Measurements from ENCODE around the gene PPP3CB.
"Not testable (repeated sequence)": the region's sequence is repeated elsewhere in the genome, so short reads cannot be mapped to it uniquely, and the experiment has no call there.

Gene PPP3CB

GRCh38 chr10:73413528-73414229, 82.1 kb downstream of the PPP3CB start, which contains the start of gene ANXA7:
Gene ANXA7, minus strand, starts transcription at chr10:73414058. Its CDS starts 13,202 bp downstream, at chr10:73400856.
- peak; percentile 82 to 95 (median 92) for DNase-seq

DNA sequence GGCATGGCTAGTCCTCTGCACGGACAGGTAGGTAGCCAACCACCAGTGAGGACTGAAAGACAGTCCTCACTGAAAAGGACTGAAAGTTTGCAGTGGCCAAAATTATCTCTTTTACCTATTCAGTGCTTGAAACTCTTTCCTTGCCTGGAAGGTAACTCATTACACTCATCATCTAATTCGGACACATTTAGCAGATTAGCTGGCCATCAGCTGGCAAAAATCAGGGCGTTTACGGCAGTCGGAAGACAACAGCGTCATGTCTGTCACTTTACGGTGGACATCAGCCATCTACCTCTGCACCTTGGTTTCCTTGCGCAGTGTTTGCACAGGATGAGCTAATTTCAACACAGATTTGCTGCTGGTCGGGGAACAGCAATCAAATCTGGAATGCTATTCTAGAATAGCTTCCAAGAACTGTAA, 82.7 kb downstream of the PPP3CB start:
- peak in 4 of 5 experiments; percentile 12 to 83 (median 34) for DNase-seq

GRCh38 chr10:73410897-73411296, 84.9 kb downstream of the PPP3CB start:
- DNase-seq = no peak

GRCh38 chr10:73408978-73409521, 86.8 kb downstream of the PPP3CB start:
- no peak for DNase-seq

DNA sequence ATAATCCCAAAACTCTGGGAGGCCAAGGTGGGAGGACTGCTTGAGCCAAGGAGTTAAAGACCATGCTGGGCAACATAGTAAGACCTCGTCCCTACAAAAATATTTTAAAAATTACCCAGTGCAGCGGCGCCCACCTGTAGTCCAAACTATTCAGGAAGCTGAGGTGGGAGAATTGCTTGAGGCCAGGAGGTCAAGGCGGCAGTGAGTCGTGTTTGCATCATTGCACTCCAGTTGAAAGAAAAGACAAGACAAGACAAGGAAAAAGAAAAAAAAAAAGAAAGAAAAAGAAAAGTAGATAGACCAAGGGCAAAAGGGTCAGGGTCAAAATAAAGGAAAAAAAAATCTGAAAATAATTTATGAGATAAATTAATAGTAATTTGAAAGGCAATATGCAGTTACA, 87.8 kb downstream of the PPP3CB start:
- no peak for DNase-seq

- DNase-seq = no peak
Observed at GRCh38 chr10:73407495-73407894, 88.3 kb downstream of the PPP3CB start.

DNA sequence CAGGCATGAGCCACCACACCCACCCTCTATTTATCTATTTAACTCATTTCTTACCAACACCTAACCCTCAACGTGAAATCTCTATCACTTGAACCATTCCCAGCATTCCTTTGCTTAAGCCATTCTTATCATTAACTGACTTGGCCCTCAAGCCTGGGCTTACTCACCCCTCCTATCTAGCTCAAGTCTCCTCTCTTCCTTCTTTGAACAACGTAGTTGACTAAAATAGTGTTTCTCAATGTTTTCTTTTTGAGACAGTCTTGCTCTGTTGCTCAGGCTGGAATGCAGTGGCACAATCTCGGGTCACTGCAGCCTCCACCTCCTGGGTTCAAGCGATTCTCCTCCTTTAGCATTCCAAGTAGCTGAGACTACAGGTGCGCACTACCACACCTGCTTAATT, 89.0 kb downstream of the PPP3CB start:
- DNase-seq = no peak

GRCh38 chr10:73405556-73405955, 90.3 kb downstream of the PPP3CB start:
- DNase-seq = no peak

DNA sequence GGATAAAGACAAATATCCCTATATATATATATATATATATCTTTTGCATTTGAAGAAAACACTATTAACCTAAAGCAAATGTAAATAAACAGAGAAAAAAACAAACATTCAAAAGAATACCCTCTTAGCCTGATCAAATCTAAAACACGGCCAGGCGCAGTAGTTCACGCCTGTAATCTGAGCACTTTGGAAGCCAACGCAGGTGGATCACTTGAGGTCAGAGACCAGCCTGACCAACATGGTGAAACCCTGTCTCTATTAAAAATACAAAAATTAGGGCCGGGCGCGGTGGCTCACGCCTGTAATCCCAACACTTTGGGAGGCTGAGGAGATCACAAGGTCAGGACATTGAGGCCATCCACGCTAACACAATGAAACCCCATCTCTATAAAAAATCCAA, 91.1 kb downstream of the PPP3CB start:
- no peak for DNase-seq

- no peak for DNase-seq
Observed at GRCh38 chr10:73401636-73402035, 94.2 kb downstream of the PPP3CB start.

DNA sequence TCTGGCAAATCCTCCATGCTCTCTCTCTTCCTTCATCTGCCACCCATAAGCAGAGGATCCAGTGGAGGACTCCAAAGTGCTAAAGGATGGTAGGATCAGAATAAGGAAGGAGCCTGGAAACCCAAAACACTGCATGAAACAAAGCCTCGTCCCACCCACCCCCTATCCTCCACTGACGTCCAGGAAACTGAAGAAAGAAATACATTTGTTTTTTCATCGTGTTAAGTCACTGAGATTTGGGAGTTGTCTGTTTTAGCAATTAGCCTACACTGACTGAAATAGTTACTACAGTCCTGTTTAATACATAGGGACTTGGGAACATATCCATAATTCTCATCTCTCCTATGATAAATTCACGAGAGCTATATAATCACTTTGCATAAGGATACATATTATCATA, 96.8 kb downstream of the PPP3CB start:
- DNase-seq = no peak

GRCh38 chr10:73398024-73398423, 97.8 kb downstream of the PPP3CB start:
- no peak for DNase-seq

DNA sequence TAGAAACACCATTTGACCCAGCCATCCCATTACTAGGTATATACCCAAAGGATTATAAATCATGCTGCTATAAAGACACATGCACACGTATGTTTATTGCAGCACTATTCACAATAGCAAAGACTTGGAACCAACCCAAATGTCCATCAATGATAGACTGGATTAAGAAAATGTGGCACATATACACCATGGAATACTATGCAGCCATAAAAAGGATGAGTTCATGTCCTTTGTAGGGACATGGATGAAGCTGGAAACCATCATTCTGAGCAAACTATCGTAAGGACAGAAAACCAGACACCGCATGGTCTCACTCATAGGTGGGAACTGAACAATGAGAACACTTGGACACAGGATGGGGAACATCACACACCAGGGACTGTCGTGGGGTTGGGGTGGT, 101.5 kb downstream of the PPP3CB start:
- DNase-seq = not testable (repeated sequence)

DNA sequence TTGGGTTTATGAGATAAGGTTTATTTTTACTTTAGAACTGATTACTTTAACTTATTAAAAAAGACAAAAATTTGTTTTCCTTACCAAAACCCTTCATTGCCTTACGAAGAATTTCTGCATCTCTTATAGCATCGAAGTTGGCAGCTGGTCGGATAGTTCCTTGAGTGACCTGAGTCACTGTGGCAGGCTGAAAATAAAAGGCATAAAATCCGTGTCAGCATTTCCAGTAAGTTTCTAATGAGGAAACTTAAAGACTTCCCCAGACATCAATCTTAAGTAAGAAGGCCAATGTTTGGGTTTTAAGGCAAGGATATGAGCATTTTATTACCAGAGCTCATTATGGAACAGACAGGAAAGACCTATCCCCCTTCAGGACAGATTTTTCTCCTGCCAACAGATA, 107.6 kb downstream of the PPP3CB start:
- no peak for DNase-seq

DNA sequence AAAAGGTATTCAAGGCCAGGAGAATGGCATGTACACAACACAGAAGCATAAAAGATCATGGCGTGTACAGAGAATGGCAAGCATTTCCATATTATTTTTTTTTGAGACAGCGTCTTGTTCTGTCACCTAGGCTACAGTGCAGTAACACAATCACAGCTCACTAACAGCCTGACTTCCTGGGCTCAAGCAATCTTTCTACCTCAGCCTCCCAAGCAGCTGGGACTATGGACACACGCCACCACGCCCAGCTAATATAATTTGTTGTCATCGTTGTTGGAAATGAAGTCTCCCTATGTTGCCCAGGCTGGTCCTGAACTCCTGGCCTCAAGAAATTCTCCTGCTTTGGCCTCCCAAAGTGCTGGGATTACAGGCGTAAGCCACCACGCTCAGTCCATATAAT, 109.2 kb downstream of the PPP3CB start:
- no peak for DNase-seq
